H1 (cell line): ENCODE measurements around the gene ADARB2. TPM values are rescaled to one million over a fixed set of nuclear protein-coding genes. Genes with fewer than 3 reads are reported as not detected.

Experiments
- GTF2F1 ChIP-seq: IDR thresholded peaks from 2 replicates; pipeline ENCODE4 v1.6.1; 2012; ENCODE audit warnings: low read depth, low read length, improper control_type of control experiment, borderline replicate concordance
- SUZ12 ChIP-seq: fragments of 200-600 bp; sonication (generic); IDR thresholded peaks from 2 replicates; pipeline ENCODE4 v1.6.1; 2012; ENCODE audit warnings: mild to moderate bottlenecking, inconsistent platforms, low read length, moderate library complexity, mixed read lengths
- polyA plus RNA-seq, 7 experiments: library from polyadenylated mRNA; depleted of rRNA in 3 of 7; stranded (reverse) in 5 of 7; unstranded in 2 of 7; fragments of >200 nt in 5 of 7; fragments of 200-250 nt in 2 of 7; gene quantifications; 1 replicate in 5 of 7; 2 replicates in 1 of 7; 4 replicates in 1 of 7; pipeline versions ENCODE4 v1.2.1 to v1.2.3, GENCODE V29; 2011 to 2013; ENCODE audit warnings: missing spikeins in 2 of 7, mixed read lengths in 2 of 7
- total RNA-seq: library from RNA; stranded (reverse); fragmentation: NEBNext Ultra II Directional; extraction: Animal tissue kit (Norgen Biotek cat#: 25700); gene quantifications from 2 replicates; pipeline ENCODE4 v1.2.1, GENCODE V29; 2021

Gene ADARB2
- total and polyA plus RNA-seq, 2 of the 8 experiments (the other 6 are each of a cell fraction or from before 2014, with no cell fraction given), result 2.2 to 2.8 TPM

- TF ChIP-seq GTF2F1 (no peak), SUZ12 (no peak)
Observed at GRCh38 chr10:1608851-1609647, 128.3 kb downstream of the ADARB2 start (continued).
